HG03139 (cell line): Measurements from ENCODE around the gene CST5.
"Not testable (repeated sequence)": the region's sequence is repeated elsewhere in the genome, so short reads cannot be mapped to it uniquely, and the experiment has no call there.

Experiments used
- ATAC-seq: cut with Tn5 transposase; IDR thresholded peaks from one replicate; pipeline ENCODE4 v1.9.1; 2021; ENCODE audit not compliant: unreplicated experiment

Gene CST5

GRCh38 chr20:23856736-23857135, 22.8 kb downstream of the CST5 start:
- ATAC-seq: no peak

GRCh38 chr20:23856226-23856625, 23.3 kb downstream of the CST5 start:
- ATAC-seq: no peak

DNA sequence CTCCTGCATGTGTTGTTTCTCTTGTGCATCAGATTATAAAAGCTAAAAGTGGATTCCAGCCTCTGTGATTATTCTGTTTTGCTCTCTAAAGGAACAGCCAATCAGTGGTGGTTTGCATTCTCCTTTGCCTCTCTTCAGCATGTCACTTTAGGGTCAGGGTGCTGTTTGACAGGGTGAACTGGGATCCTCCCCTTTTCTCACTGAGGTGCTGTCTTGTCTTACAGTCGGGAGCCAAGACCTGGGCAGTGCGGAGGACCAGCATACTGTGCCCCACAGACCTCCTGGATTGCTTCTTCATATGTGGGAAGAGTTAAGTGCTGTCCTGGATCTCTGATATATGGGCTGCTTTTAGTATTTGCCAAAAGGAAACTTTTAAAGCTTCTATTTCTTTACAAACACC, 37.9 kb downstream of the CST5 start:
- no peak for ATAC-seq

- ATAC-seq: no peak
These were observed 43.8 kb downstream of the CST5 start for GRCh38 chr20:23835716-23836115.

DNA sequence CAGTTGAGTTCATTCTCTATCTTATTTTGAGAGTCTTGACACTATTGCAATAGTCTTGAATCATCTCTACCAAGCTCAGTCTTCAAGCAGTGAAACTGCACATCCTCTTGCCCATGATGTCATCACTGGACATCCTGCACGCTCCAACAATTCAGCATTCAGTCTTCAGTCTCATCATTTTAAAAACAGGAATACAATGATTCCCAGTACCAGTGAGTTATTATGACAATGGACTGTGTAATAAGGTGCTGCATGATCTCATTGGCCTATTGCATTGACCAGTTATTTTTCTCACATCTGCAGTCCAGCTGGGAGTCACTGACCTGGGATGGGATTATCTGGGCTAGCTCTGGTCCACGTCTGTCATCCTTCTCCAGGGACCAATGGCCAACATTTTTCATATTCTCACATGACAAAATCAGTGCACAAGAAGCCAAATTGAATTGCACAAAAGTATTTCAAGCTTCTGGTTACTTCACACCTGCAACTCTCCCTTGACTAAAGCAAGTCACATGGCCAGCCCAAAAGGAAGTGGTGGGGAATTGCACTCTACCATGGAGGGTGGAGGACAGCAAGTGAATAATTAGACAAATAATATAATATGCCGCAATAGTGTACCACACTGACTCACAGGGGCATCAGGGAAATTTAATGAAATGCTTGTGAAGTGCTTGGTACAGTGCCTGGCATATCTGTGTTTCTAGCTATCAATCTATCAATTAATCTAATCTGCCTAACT, 46.6 kb downstream of the CST5 start:
- ATAC-seq: no peak

- ATAC-seq: not testable (repeated sequence)
These were observed 47.6 kb downstream of the CST5 start for GRCh38 chr20:23831961-23832360.

DNA sequence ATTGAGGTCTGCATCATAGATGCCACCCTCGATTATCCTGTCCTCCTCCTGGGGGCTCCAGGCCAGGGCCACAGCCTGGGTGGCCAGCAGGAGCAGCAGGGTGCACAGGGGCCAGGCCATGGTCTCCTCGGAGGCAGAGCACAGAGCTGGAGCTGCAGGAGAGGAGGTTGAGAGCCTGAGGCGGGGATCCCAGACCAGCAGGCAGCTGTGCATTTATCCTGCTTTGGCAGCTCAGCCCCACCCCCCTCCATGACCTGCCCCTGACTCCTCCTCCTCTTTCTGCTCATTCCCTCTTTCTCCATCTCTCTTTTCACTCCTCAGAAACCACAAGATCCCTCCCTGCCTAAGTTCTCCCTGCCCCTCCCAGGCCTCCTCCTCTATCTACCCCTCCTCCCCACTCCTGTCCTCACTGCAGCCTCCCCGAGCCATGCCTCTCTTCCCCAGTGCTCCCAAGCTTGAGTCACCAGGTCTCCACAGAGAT, 53.0 kb downstream of the CST5 start, which contains the start of gene CST2:
Gene CST2 (minus strand): TSS at position 189 of the 481 bp plus-strand sequence. CDS start 69 bp downstream, at position 120.
- ATAC-seq: no peak
